AG04450 (cell line): Measurements from ENCODE around the gene TMEM258. TPM values are rescaled to one million over a fixed set of nuclear protein-coding genes. Genes with fewer than 3 reads are reported as not detected.

Source experiments
- CTCF ChIA-PET: fragments of 300-600, 350-600 bp; formaldehyde crosslinking; extraction: SDS; loops from one replicate; lab custom pipeline; 2022; ENCODE audit warnings: antibody characterized with exemption, inconsistent platforms; lab: Charles Lee
- POLR2A ChIA-PET: fragments of 350-600 bp; formaldehyde crosslinking; extraction: SDS; loops from one replicate; lab custom pipeline; 2021; ENCODE audit warnings: antibody characterized with exemption, inconsistent platforms; lab: Yijun Ruan, JAX
- DNase-seq: peaks from one replicate; pipeline ENCODE4 v3.0.0-alpha.2; 2011; ENCODE audit warnings: low read depth, low spot score
- H3K27ac ChIP-seq: one replicate; pipeline ENCODE4 v1.5.1; 2012; ENCODE audit warnings: low read depth, low read length, control low read depth
- H3K27me3 ChIP-seq: one replicate; pipeline ENCODE4 v1.6.0; 2012; ENCODE audit warnings: low read length; ENCODE audit not compliant: control insufficient read depth, insufficient read depth
- H3K4me3 ChIP-seq: 2 replicates; pipeline ENCODE4 v1.5.1; 2011; ENCODE audit warnings: mild to moderate bottlenecking, low read depth, low read length, control low read depth
- H3K9me3 ChIP-seq: 2 replicates; pipeline ENCODE4 v1.5.1; 2012; ENCODE audit warnings: low read length; ENCODE audit not compliant: control insufficient read depth, insufficient read depth
- polyA plus RNA-seq: library from polyadenylated mRNA; depleted of rRNA; stranded (reverse); fragments of >200 nt; gene quantifications from 2 replicates; pipeline ENCODE4 v1.2.3, GENCODE V29; 2011
- TF ChIP-seq, protein P1 (sequence below): IDR thresholded peaks from 2 replicates; pipeline ENCODE4 v1.5.1; 2011; ENCODE audit warnings: low read depth, low read length, control low read depth, inconsistent platforms

TMEM258 gene
- polyA plus RNA-seq, 1 experiment = 300 TPM

DNA sequence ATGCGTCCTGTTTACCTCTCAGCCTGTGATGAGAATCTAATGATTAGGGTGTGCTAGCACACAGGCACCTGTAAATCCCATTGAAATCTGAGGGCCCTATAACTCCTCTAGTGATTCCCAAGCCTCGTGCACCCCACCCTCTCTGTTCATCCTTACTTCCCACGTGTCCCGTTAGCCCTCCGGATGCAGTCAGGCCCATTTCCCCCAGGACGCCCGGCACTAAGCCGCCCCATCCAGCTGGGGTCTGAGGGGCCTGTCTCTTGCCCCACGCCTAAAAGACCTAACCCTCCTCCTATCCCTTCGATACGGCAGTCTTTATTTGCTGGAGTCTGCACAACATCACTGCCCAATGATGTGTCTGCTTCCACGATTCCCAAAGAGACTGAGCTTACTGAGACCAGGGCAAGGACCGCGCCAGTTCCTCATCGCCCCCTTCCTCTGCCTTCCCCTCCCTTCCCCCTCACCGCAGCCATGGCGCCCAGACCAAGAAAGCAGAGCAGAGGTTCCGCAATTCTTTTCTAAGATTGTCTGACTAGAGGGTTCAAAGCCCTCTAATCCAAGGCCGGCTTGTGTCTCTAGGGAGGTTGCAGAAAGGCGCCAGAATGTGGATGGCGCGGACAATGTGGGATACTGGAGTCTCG is 34.7 kb upstream of the TMEM258 start:
- no peak for DNase-seq
- TF ChIP-seq, protein P1, sequence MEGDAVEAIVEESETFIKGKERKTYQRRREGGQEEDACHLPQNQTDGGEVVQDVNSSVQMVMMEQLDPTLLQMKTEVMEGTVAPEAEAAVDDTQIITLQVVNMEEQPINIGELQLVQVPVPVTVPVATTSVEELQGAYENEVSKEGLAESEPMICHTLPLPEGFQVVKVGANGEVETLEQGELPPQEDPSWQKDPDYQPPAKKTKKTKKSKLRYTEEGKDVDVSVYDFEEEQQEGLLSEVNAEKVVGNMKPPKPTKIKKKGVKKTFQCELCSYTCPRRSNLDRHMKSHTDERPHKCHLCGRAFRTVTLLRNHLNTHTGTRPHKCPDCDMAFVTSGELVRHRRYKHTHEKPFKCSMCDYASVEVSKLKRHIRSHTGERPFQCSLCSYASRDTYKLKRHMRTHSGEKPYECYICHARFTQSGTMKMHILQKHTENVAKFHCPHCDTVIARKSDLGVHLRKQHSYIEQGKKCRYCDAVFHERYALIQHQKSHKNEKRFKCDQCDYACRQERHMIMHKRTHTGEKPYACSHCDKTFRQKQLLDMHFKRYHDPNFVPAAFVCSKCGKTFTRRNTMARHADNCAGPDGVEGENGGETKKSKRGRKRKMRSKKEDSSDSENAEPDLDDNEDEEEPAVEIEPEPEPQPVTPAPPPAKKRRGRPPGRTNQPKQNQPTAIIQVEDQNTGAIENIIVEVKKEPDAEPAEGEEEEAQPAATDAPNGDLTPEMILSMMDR = no peak
- Histone ChIP-seq H3K4me3 (peak overlapping the region; percentile 87), H3K9me3 (no peaks in the 10 kb centered on the region), H3K27ac (peak overlapping the region; percentile 65), H3K27me3 (no peaks in the 10 kb centered on the region)
- ChIA-PET CTCF (no interaction called here), POLR2A (interaction anchor here (1.5 kb wide), 1 partner anchor 30 kb away, joined by 13 read pairs; no protein-coding TSS in a partner anchor)

DNA sequence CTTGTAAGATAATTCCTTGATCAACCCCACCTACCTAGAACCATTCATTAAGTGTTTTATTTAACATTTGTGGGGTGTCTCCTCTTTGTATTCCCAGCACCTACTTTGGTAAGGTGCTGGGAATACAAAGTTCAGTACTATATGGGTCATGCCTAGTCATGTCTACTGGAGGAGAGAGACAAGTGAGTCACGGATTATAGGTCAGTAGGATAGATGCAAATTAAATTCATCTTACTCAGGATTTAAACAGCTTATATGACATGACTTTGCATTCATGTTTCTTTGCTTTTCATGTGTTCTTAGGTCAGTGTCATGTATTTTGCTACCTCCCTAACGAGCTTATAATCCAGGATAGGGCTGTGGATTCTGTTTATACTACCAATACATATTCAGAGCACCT is 27.8 kb upstream of the TMEM258 start:
- no peak for DNase-seq
- Histone ChIP-seq H3K27ac (no peak overlapping the region), H3K27me3 (no peaks in the 10 kb centered on the region), H3K4me3 (no peak overlapping the region), H3K9me3 (peaks cover 2% of the 10 kb centered on the region; the same call in 1 of the 2 replicates)
- ChIA-PET CTCF (interaction anchor here (0.8 to 2.4 kb wide), 4 partner anchors 9 to 288 kb away, joined by 4 to 7 read pairs (median 6); no protein-coding TSS in a partner anchor), POLR2A (no interaction called here)
- TF ChIP-seq, protein P1 = no peak

DNA sequence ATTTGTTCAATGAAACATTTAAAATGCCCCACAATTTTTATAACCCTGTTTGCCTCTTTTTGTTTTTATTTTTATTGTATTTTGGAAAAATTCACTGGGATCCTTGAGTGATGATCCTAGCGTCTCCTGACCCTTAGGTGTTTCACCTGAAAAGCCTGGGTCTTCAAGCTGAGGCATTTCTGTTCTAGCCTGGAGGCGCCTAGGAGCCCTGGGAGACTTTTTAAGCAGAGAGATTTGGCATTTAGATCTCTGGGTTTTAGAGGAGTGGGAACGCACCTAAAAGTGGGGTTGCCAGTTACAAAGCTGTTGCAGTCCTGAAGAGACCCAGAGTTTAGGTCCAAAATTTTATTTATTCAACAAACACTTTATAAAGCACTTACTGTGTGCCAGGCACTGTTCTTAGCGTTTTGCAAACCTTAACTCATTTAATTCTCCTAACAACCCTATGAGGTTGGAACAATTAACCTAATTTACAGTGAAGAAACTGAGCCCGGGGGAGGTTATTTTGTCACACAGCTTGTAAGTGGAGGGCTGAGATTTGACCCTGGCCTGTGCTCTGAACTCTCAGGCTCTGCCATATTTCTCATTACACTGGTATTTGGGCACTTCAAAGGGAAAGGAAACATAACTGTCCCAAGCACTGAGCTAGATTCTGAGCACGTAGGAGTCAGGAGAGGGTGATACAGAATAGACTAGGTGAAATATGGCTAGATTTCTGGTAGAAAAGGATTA is 25.2 kb upstream of the TMEM258 start:
- no peak for DNase-seq
- H3K27ac ChIP-seq = peak overlapping the region; percentile 68
- CTCF ChIA-PET = interaction anchor here (1.1 to 6.3 kb wide), 3 partner anchors 12 to 265 kb away, joined by 4 to 68 read pairs (median 5); no protein-coding TSS in a partner anchor
- H3K27me3 ChIP-seq = no peaks in the 10 kb centered on the region
- POLR2A ChIA-PET = interaction anchor here (0.8 to 2.6 kb wide), 3 partner anchors 11 to 150 kb away, joined by 4 to 29 read pairs (median 4); partner anchors contain the start of gene FADS2
- TF ChIP-seq, protein P1 = no peak
- peak overlapping the region; percentile 89 for H3K4me3 ChIP-seq
- H3K9me3 ChIP-seq = peaks cover 2% of the 10 kb centered on the region; the same call in 1 of the 2 replicates

DNA sequence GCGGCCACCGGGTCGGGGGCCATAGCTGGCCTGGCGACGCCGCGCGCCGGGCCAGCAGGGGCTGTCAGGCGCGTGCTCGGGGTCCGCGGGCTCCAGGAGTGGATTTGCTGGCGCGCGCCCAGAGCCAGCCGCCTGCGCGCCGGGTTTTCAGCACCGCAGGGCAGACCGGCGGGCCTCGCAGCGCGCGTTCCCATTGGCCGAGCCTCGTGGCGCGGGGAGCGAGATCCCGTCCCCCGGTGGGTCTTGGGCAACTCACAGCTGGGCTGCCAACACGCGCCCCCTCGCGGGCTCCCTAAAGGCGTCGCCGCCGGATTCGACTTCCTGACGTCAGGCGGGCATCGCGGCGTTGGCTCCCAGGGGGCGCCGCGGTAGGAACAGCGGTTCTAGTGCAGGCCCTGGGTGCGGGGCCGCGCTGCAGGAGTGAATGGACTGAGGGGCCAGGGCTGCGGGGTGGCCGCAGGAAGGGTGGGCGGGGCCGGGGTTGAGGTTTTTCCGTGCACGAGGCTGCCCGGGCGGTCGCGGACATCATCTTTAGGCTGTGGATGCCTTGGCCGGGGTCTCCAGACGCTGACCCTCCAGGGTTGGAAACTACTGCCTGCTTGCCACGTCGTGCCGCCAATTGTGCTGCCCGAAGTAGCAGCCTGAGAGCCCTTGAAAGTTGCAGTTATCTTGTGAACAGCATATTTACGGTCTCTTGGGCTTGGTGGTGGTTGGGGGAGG is 24.5 kb upstream of the TMEM258 start, which contains the start of gene FADS1:
Gene FADS1 (minus strand): TSS at position 268 of the 720 bp plus-strand sequence. CDS start 74 bp downstream, at position 194.
- TF ChIP-seq, protein P1 = peak; percentile 57
- H3K27me3 ChIP-seq = no peaks in the 10 kb centered on the region
- CTCF ChIA-PET = interaction anchor here (0.6 to 6.3 kb wide), 2 partner anchors 20 to 347 kb away, joined by 11 to 68 read pairs; no protein-coding TSS in a partner anchor
- peaks cover 2% of the 10 kb centered on the region; the same call in 1 of the 2 replicates for H3K9me3 ChIP-seq
- POLR2A ChIA-PET = interaction anchor here (0.8 to 2.6 kb wide), 2 partner anchors 12 to 20 kb away, joined by 4 to 29 read pairs; partner anchors contain the start of gene FADS2
- H3K27ac ChIP-seq = peak within 1 kb of the TSS; percentile 86
- DNase-seq = peak; percentile 89
- H3K4me3 ChIP-seq = peak within 1 kb of the TSS; percentile 89
